Activated T-helper 1 cell treated with anti-CD3 and anti-CD28 coated beads, Interleukin-12 subunit alpha, Interleukin-12 subunit beta, Interleukin-2, Interleukin-4 antibody, amounts not matched to agents 30 ng/mL and 10 ng/mL and 1 ng/mL, durations not matched to agents 14 hours and 24 hours and 36 hours (primary cell): ENCODE results near the gene WDFY4. TPM values are rescaled to one million over a fixed set of nuclear protein-coding genes. Genes with fewer than 3 reads are reported as not detected.

Experiments
- DNase-seq: peaks from one replicate; pipeline ENCODE4 v3.0.0; 2021; ENCODE audit warnings: low spot score
- H3K27ac Mint-ChIP-seq: one replicate; pipeline ENCODE4 v1.8.0; 2021; ENCODE audit warnings: mild to moderate bottlenecking, mixed read lengths
- H3K27me3 Mint-ChIP-seq: one replicate; pipeline ENCODE4 v1.8.0; 2022; ENCODE audit warnings: mild to moderate bottlenecking, moderate library complexity, mixed read lengths; ENCODE audit not compliant: insufficient read depth
- H3K36me3 Mint-ChIP-seq: one replicate; pipeline ENCODE4 v1.8.0; 2021; ENCODE audit warnings: low read depth, mixed read lengths
- H3K4me1 Mint-ChIP-seq: one replicate; pipeline ENCODE4 v1.8.0; 2021; ENCODE audit warnings: low read depth, mixed read lengths
- H3K4me3 Mint-ChIP-seq: one replicate; pipeline ENCODE4 v1.8.0; 2021; ENCODE audit warnings: mild to moderate bottlenecking, moderate library complexity, mixed read lengths
- H3K9me3 Mint-ChIP-seq: one replicate; pipeline ENCODE4 v1.8.0; 2021; ENCODE audit warnings: mixed read lengths
- intact Hi-C: fragments of 100-400 bp; cut with micrococcal nuclease; formaldehyde crosslinking; loops from one replicate; pipeline ENCODE4 v1.15.1; 2024
- total RNA-seq: library from RNA; stranded (reverse); gene quantifications from 2 replicates; pipeline ENCODE4 v1.2.3, GENCODE V29; 2022

Gene WDFY4
- total RNA-seq, 1 donor from 2014 or later: 0.08 TPM

GRCh38 chr10:48937796-48938195 lies 253.1 kb downstream of the WDFY4 start:
- H3K27ac Mint-ChIP-seq: no peak overlapping the region
- DNase-seq: no peak
- intact Hi-C loops: no loop called here
- peaks cover 7% of the 10 kb centered on the region for H3K27me3 Mint-ChIP-seq
- H3K4me1 Mint-ChIP-seq: no peaks in the 10 kb centered on the region
- H3K4me3 Mint-ChIP-seq: no peak overlapping the region
- H3K36me3 Mint-ChIP-seq: no peaks in the 10 kb centered on the region
- no peaks in the 10 kb centered on the region for H3K9me3 Mint-ChIP-seq

DNA sequence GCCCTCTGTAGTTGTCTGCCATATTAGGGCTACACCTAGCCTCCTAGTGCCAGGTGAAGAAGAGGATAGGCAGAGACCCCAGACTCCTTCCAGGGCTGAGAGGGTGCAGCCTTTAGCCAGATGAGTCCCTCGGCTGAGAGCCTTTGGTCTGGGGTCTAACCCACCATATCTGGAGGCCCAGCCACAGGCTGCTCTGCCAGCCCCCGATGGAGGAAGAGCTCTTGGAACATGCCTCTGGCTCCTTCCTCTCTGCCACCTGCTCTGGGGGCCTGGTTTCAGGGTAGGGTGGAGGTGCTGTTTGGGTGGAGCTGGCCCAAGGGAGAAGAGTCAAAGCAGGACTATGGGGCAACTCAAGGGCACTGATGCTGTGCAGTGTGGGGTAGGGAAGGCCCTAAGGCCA lies 253.6 kb downstream of the WDFY4 start:
- no peak for DNase-seq
- H3K4me3 Mint-ChIP-seq: no peak overlapping the region
- no peaks in the 10 kb centered on the region for H3K9me3 Mint-ChIP-seq
- H3K36me3 Mint-ChIP-seq: no peaks in the 10 kb centered on the region
- intact Hi-C loops: no loop called here
- no peaks in the 10 kb centered on the region for H3K4me1 Mint-ChIP-seq
- peaks cover 7% of the 10 kb centered on the region for H3K27me3 Mint-ChIP-seq
- H3K27ac Mint-ChIP-seq: no peak overlapping the region

DNA sequence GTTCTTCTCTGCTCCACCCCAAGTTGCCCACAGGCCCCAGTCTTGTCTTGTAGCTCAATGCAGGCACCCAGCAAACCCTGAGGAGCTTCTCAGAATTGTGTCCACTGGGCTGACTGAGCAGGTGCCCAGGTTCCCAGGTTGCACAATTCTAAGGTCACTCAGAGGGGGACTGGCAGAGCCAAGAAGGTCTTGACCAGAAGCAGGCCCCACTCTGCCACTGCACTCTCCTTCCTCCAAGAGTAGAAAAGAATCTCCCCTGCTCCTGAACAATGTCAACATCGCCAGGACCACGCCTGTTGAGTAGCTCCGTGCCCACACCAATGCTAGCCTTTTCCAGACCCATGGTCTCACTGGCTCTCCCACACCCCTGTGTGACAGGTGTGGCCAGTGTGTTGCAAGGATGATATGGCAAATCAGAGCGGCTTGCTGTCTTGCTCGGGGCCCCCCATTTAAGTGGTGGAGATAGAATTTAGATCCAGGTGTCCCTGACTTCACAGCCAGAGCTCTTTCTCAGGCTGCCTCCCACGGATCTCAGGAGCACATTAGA lies 254.4 kb downstream of the WDFY4 start:
- Mint-ChIP-seq H3K4me1 (no peaks in the 10 kb centered on the region), H3K4me3 (no peak overlapping the region), H3K27me3 (peaks cover 7% of the 10 kb centered on the region), H3K36me3 (no peaks in the 10 kb centered on the region), H3K9me3 (no peaks in the 10 kb centered on the region), H3K27ac (no peak overlapping the region)
- intact Hi-C loops: no loop called here
- no peak for DNase-seq

GRCh38 chr10:48939790-48940325 lies 255.2 kb downstream of the WDFY4 start, which contains the start of gene LRRC18:
Gene LRRC18, minus strand, starts transcription at chr10:48939840. Its CDS starts 25,685 bp downstream, at chr10:48914155.
- Mint-ChIP-seq H3K4me1 (no peaks in the 10 kb centered on the region), H3K27ac (no peak within 1 kb of the TSS), H3K4me3 (no peak within 1 kb of the TSS), H3K36me3 (no peaks in the 10 kb centered on the region), H3K9me3 (no peaks in the 10 kb centered on the region), H3K27me3 (peaks cover 7% of the 10 kb centered on the region)
- intact Hi-C loops: no loop called here
- DNase-seq: no peak

DNA sequence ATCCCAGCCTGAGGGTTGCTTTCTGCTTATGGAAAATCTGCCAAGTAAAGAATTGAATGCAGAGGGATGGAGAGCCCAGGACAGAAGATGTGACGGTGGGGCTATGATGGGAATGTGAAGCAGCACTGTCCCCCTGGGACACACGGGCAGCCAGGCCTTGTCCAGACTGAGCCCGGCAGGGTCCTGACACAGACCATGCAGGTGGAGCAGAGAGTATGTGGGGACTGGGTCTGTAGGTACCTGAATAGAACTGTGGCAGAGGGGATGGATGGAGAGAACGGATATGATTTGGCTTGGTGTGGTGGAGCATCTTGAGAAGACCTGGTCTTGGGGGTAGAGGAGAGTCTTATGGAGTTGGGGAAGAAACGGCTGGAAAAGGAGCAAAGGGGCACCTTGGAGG lies 255.7 kb downstream of the WDFY4 start:
- Mint-ChIP-seq H3K4me1 (no peaks in the 10 kb centered on the region), H3K27ac (no peak overlapping the region), H3K9me3 (no peaks in the 10 kb centered on the region), H3K36me3 (no peaks in the 10 kb centered on the region), H3K4me3 (no peak overlapping the region), H3K27me3 (peaks cover 7% of the 10 kb centered on the region)
- no peak for DNase-seq
- intact Hi-C loops: no loop called here

- Mint-ChIP-seq H3K4me3 (no peak overlapping the region), H3K27me3 (peaks cover 7% of the 10 kb centered on the region), H3K4me1 (no peaks in the 10 kb centered on the region), H3K36me3 (no peaks in the 10 kb centered on the region), H3K27ac (no peak overlapping the region), H3K9me3 (no peaks in the 10 kb centered on the region)
- DNase-seq: no peak
- intact Hi-C loops: no loop called here
Observed at GRCh38 chr10:48940958-48941357, 256.3 kb downstream of the WDFY4 start.

GRCh38 chr10:48941427-48942075 lies 256.9 kb downstream of the WDFY4 start:
- intact Hi-C loops: no loop called here
- H3K4me1 Mint-ChIP-seq: no peaks in the 10 kb centered on the region
- no peaks in the 10 kb centered on the region for H3K9me3 Mint-ChIP-seq
- no peak for DNase-seq
- H3K27me3 Mint-ChIP-seq: peaks cover 7% of the 10 kb centered on the region
- H3K27ac Mint-ChIP-seq: no peak overlapping the region
- H3K36me3 Mint-ChIP-seq: no peaks in the 10 kb centered on the region
- no peak overlapping the region for H3K4me3 Mint-ChIP-seq

DNA sequence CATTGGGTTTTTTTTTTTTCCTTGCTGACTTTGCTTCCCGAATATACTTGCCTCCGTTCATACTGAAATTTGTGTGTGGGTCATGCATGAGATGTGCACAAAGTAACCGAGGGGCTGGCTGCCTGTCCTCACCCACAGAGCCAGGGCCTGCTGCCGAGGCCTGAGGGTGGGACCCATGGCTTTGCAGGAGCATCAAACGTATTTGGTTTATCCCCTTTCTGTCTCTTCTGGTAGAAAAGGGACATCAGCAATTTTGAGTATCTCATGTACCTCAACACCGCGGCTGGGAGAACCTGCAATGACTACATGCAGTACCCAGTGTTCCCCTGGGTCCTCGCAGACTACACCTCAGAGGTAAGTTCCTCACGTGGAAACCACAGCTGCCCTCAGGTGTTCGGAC lies 258.4 kb downstream of the WDFY4 start:
- DNase-seq: no peak
- H3K9me3 Mint-ChIP-seq: no peaks in the 10 kb centered on the region
- no peak overlapping the region for H3K4me3 Mint-ChIP-seq
- no peaks in the 10 kb centered on the region for H3K4me1 Mint-ChIP-seq
- H3K27me3 Mint-ChIP-seq: peaks cover 7% of the 10 kb centered on the region
- H3K36me3 Mint-ChIP-seq: no peaks in the 10 kb centered on the region
- H3K27ac Mint-ChIP-seq: no peak overlapping the region
- intact Hi-C loops: no loop called here

- no peaks in the 10 kb centered on the region for H3K4me1 Mint-ChIP-seq
- no peaks in the 10 kb centered on the region for H3K9me3 Mint-ChIP-seq
- H3K4me3 Mint-ChIP-seq: no peak overlapping the region
- no peak overlapping the region for H3K27ac Mint-ChIP-seq
- H3K27me3 Mint-ChIP-seq: peaks cover 7% of the 10 kb centered on the region
- intact Hi-C loops: no loop called here
- DNase-seq: no peak
- no peaks in the 10 kb centered on the region for H3K36me3 Mint-ChIP-seq
Observed at GRCh38 chr10:48944171-48944570, 259.5 kb downstream of the WDFY4 start.

DNA sequence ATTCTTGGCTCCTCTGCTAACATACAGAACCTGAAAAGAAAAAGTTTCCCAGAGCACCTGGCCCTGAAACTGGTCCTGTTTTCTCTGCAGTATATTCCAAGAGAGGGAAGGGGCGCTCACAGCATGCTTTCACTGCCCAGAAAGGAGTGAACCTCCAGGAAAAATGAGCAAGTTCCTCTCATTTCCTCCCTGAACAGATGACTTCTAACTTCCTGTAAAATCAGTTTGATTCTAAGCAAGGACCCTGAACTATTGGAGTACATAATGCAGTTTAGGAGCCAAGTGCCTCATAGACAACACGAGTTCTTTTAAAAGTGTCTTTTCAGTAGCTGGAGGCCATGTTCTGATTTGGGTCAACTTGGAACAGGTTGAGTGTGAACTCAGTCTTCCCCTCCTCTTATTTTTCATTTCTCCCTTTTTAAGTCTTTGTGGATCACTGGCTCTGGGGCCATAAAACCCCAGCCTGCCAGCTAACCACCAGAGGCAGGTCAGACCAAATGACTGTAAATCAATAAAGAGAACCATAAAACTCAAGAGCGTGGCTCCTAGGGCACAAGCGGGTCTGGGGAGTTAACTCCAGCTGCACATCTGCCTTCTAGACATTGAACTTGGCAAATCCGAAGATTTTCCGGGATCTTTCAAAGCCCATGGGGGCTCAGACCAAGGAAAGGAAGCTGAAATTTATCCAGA lies 260.9 kb downstream of the WDFY4 start:
- H3K27ac Mint-ChIP-seq: no peak overlapping the region

GRCh38 chr10:48946332-48946731 lies 261.7 kb downstream of the WDFY4 start:
- Mint-ChIP-seq H3K9me3 (no peaks in the 10 kb centered on the region), H3K36me3 (no peaks in the 10 kb centered on the region), H3K27me3 (no peaks in the 10 kb centered on the region), H3K4me3 (no peak overlapping the region), H3K27ac (no peak overlapping the region), H3K4me1 (no peaks in the 10 kb centered on the region)
- intact Hi-C loops: no loop called here
- no peak for DNase-seq

More for the DNA sequence above, 260.9 kb downstream of the WDFY4 start:
- Mint-ChIP-seq H3K4me1 (no peaks in the 10 kb centered on the region), H3K4me3 (no peak overlapping the region), H3K9me3 (no peaks in the 10 kb centered on the region), H3K27me3 (peaks cover 5% of the 10 kb centered on the region), H3K36me3 (no peaks in the 10 kb centered on the region)
- DNase-seq: no peak
- intact Hi-C loops: no loop called here

- Mint-ChIP-seq H3K27ac (no peak overlapping the region), H3K27me3 (no peaks in the 10 kb centered on the region), H3K4me1 (no peaks in the 10 kb centered on the region), H3K4me3 (no peak overlapping the region), H3K9me3 (no peaks in the 10 kb centered on the region), H3K36me3 (no peaks in the 10 kb centered on the region)
- intact Hi-C loops: no loop called here
- DNase-seq: no peak
Observed at GRCh38 chr10:48946891-48947500, 262.3 kb downstream of the WDFY4 start.
